ENCODE data around the gene FAM53A. TPM values are rescaled to one million over a fixed set of nuclear protein-coding genes. Genes with fewer than 3 reads are reported as not detected.

Gene FAM53A
- total RNA-seq, 2 donors from 2014 or later, result 1.5 to 1.7 TPM

DNA sequence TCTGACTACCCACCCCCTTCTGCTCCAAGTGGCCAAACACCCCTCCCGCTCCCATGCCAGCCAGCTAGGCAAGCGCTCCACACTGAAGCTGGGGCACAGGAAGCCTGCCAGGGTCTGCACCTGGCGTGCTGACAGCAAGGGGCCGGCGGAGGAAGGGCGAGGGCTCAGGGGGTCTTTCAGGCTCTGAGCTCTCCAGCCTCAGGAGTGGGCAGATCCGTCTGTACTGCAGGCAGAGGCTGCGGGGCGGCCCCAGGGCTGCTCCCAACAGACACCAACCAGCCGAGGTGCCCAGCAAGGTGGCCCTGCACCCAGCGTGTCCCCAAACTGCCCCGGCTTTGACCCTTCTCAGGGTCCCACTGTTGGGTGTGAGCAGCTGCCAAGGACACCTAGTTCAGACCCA, 14.8 kb downstream of the FAM53A start:
- DNase-seq (ENCODE audit: low spot score), result no peak
- intact Hi-C loops (cut with DNase I), result no loop called here

- intact Hi-C loops (cut with DNase I), result no loop called here
- DNase-seq (ENCODE audit: low spot score), result no peak
Observed at GRCh38 chr4:1668488-1668840, 15.6 kb downstream of the FAM53A start.

DNA sequence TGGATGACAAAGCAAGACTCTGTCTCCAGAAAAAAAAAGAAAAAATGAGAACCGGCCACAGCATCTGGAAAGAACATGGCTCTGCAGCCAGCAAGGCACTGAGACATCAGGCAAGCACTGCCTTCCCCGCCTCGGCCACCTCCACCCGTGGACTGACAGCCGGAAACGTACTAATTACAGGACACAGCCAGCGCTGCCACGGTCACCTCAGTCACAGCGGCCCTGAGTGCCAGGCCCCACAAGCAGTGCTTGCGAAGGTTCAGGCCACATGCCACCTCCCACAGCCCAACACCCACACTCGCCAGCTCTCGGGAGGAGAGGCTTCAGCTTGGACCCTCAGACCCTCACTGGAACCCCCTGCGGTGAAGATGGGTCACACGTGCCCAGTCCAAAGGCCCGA, 16.8 kb downstream of the FAM53A start:
- intact Hi-C loops (cut with DNase I), result no loop called here
- DNase-seq (ENCODE audit: low spot score), result no peak

DNA sequence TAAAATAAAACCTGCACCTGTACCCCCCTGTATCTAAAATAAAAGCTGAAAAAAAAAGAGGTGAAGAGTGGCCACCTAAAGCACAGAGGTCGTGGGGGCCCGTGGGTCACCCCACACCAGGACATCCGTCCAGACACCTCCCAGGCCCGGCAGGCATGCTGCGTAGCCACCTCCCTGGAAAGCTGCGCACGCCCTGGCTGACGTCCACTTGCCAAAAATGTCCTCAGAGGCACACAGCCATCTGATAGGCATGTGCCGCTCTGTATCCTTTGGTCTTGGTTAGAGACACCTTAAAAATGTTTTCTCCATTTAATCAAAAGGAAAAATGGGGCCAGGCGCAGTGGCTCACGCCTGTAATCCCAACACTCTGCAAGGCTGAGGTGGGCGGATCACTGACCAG, 17.7 kb downstream of the FAM53A start:
- intact Hi-C loops (cut with DNase I), result no loop called here
- no peak for DNase-seq (ENCODE audit: low spot score)

DNA sequence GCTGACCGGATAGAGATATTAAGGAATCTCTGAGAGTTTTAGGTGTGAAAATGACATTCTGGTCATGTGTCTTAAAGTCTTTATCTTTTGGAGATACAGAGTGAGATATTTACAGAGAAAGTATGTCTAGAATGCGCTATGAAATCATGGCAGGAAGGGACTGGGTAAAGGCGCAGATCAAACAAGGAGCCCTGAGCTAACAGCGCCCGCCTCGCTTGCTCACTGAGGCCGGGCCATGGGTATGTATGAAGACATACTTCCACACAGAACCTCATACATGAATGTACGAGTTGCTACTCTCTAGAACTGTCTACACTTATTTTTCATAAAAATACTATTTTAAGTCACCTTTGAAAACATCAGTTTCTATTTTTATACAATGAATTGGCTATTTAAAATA, 20.0 kb downstream of the FAM53A start:
- DNase-seq (ENCODE audit: low spot score), result no peak
- intact Hi-C loops (cut with DNase I), result no loop called here

GRCh38 chr4:1663549-1663948, 20.6 kb downstream of the FAM53A start:
- no peak for DNase-seq (ENCODE audit: low spot score)
- intact Hi-C loops (cut with DNase I), result no loop called here

DNA sequence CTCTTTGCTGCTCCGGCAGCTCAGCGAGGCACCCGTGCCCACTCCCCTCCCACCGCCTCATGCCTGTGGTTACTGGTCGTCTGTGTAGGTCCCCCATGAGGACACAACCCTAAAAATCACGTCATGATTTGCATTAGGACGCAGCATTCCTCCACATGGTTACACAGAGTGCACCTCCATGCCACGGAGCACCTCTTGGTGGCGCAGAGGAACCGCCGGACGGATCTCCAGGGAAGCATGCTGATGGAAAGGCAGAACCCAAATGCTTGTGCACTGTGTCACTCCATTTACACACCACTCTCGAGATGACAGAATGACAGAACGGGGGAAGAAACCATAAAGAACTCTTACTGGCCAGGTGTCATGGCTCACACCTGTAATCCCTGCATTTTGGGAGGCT, 22.4 kb downstream of the FAM53A start:
- intact Hi-C loops (cut with DNase I), result no loop called here
- DNase-seq (ENCODE audit: low spot score), result no peak

DNA sequence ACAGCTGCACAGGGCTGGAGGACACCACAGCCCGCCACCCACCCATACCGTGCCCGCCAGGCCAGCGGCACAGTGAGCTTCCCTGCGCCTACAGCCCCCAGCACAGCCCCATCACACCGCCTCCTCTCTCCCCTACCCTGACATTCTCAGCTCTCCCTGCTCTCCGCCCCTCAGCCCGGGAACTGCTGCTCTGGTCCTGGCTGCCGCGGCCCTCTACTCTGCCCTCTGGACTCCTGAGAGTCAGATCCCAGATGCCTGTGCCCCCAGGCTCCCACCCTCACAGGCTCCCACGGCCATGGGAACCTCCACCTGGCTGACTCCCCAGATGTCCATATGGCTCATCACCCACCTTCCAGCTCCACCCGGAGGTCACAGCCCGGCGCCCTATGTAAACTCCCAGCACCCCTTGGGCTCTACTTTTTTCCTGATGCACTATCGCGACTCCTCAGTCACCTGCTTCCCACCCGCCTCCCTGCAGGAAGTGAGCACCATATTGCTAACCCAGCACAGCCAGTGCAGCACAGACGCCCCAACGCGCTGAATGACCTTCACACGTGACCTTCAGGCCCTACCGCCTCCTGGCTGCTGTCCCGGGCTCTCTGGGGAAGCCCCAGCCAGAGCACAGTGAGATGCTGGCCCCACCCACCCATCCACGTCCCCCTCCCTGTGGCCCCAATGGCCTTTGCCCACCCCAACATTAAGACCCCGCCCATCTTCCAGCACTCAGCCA, 23.0 kb downstream of the FAM53A start:
- intact Hi-C loops (cut with DNase I), result no loop called here
- DNase-seq (ENCODE audit: low spot score), result no peak

DNA sequence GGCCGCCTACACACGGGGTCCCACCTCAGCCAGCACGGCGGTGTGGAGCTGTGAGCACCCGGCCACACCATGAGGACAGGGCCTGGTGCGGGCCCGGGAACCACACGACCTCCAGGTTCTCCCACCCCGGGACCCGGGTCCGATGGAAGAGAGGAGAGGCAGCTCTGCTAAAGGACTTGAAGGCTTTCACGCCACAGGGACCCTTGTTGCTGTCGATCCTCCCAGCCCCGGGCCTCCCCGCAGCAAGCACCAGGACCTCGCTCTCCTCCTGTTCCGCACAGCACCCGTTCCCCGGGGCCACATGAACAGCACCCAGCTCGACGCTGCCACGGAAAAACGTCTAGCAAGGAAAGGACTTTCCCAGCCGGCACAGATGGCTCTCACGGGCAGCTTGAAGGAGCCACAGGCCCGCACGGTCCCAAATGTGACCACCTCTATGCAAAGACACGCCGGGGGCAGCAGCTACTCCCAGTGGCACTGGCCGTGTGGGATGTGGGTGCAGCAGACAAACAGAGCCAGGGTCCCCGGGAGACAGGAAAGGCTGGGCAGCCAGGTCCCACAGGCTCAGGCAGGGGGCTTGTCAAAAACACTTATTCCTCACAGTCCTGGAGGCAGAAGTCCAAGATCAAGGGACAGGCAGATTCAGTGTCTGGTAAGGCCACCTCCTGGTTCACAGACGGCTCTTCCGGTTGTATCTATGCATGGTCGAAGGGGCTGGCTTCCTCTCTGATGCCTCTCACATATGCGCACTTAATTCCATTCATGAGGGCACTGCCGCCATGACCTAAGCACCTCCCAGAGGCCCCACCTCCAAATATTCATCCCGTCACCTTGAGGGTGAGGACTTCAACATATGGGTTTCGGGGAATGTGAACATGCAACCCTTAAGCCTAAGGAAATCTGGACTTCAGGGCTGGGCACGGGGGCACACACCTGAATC, 24.7 kb downstream of the FAM53A start:
- intact Hi-C loops (cut with DNase I), result no loop called here

GRCh38 chr4:1658581-1658980, 25.5 kb downstream of the FAM53A start:
- intact Hi-C loops (cut with DNase I), result no loop called here
- DNase-seq (ENCODE audit: low spot score), result no peak

More for the DNA sequence above, 24.7 kb downstream of the FAM53A start:
- DNase-seq (ENCODE audit: low spot score), result no peak

DNA sequence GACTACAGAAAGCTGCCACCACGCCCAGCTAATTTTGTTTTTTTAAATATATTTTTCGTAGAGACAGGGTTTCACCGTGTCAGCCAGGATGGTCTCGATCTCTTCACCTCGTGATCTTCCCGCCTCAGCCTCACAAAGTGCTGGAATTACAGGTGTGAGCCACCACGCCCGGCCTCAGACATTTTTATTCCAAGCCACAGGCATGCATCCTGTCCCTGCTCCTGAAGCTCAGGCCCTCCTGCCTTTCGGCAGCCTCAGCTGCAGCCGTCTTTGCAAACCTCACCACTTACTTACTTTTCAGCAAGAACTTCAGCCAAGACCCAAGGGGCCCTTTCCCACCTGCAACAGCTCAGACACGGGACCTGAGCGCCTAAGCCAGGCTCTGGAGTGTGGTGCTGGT, 26.0 kb downstream of the FAM53A start:
- no peak for DNase-seq (ENCODE audit: low spot score)

DNA sequence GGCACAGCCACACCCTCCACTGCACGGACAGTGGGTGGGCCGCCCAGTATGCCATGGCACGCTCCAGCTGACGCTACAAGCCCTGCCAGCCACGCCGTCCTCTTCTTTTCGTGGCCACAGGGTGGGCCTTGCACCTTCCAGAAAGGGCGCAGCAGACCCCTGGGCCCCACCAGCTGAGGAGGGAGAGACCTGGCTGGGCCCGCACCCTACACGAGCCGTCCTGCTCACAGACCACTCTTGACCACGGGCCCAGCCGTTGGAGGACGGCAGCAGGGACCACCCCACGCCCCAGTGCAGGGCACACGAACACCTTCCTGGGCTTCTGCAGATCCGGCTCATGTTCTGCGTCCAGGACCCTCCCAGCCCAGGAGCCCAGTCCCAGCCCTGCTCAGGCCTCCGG, 27.1 kb downstream of the FAM53A start:
- intact Hi-C loops (cut with DNase I), result no loop called here
- DNase-seq (ENCODE audit: low spot score), result no peak

More for the DNA sequence above, 26.0 kb downstream of the FAM53A start:
- intact Hi-C loops (cut with DNase I), result no loop called here

- DNase-seq (ENCODE audit: low spot score), result no peak
- intact Hi-C loops (cut with DNase I), result no loop called here
Observed at GRCh38 chr4:1656132-1656531, 28.0 kb downstream of the FAM53A start.

GRCh38 chr4:1655676-1656075, 28.4 kb downstream of the FAM53A start:
- intact Hi-C loops (cut with DNase I), result no loop called here
- no peak for DNase-seq (ENCODE audit: low spot score)

DNA sequence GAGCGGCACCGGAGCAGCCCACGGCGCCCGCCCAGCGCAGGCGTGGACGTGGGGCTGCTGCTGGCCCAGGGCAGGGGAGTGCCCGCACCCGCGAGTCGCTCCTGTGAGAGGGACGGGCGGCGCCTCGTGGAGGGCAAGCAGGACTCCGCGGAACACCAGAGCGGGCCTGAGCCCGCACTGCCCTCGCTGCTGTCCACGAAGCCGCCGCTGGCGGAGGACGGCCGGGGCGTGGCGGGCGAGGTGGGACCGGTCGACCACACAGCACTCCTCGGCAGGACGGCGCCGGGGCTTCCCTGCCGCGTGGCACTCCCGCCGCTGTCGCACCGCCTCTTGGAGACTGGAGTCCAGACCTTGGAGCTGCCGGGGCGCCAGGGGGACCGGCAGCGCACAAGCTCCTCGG, 29.0 kb downstream of the FAM53A start:
- no peak for DNase-seq (ENCODE audit: low spot score)
- intact Hi-C loops (cut with DNase I), result no loop called here

GRCh38 chr4:1654216-1654955, 29.7 kb downstream of the FAM53A start:
- intact Hi-C loops (cut with DNase I), result no loop called here
- DNase-seq (ENCODE audit: low spot score), result no peak

GRCh38 chr4:1653776-1654175, 30.3 kb downstream of the FAM53A start:
- intact Hi-C loops (cut with DNase I), result no loop called here
- no peak for DNase-seq (ENCODE audit: low spot score)

- intact Hi-C loops (cut with DNase I), result no loop called here
- DNase-seq (ENCODE audit: low spot score), result no peak
Observed at GRCh38 chr4:1652088-1652487, 32.0 kb downstream of the FAM53A start.

GRCh38 chr4:1651609-1652008, 32.5 kb downstream of the FAM53A start:
- intact Hi-C loops (cut with DNase I), result no loop called here
- no peak for DNase-seq (ENCODE audit: low spot score)

GRCh38 chr4:1648962-1649361, 35.2 kb downstream of the FAM53A start:
- DNase-seq (ENCODE audit: low spot score), result no peak
- intact Hi-C loops (cut with DNase I), result no loop called here

All from posterior vena cava (tissue), 2 donors.